ENCODE data around the gene DAAM1.

DNA sequence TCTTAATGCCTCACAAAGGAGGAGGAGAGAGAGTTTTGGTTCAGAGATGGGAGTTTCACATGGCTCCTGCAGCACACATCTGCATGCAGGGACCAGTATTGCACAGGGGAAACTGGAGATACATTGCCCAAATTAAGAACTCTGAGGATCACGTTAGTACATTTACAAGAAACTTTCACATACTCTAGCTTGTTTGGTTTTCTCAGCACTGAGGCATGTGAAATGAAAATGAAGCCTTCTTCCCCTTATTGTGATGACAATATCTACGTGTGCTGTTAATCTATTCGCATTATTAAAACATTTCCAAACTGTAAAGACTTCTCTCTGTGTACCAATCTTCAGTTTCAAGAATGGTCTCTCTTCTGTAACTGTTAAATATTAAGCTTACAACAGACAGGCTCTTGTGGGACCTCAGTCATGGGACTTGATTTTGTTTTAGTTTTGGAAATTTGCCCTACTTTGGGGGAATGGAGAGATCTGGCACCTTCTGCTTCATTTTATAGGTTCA lies 124.7 kb downstream of the DAAM1 start:
- TF ChIP-seq, protein P1, sequence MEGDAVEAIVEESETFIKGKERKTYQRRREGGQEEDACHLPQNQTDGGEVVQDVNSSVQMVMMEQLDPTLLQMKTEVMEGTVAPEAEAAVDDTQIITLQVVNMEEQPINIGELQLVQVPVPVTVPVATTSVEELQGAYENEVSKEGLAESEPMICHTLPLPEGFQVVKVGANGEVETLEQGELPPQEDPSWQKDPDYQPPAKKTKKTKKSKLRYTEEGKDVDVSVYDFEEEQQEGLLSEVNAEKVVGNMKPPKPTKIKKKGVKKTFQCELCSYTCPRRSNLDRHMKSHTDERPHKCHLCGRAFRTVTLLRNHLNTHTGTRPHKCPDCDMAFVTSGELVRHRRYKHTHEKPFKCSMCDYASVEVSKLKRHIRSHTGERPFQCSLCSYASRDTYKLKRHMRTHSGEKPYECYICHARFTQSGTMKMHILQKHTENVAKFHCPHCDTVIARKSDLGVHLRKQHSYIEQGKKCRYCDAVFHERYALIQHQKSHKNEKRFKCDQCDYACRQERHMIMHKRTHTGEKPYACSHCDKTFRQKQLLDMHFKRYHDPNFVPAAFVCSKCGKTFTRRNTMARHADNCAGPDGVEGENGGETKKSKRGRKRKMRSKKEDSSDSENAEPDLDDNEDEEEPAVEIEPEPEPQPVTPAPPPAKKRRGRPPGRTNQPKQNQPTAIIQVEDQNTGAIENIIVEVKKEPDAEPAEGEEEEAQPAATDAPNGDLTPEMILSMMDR (IDR thresholded peaks at IDR 0.05) = no peak
- TF ChIP-seq POLR2AphosphoS5 (IDR thresholded peaks at IDR 0.05) (no peak), POLR2A (IDR thresholded peaks at IDR 0.05) (no peak)
